IPS DF 6.9 (cell line): Measurements from ENCODE around the gene CCDC18.
"Not testable (repeated sequence)": the region's sequence is repeated elsewhere in the genome, so short reads cannot be mapped to it uniquely, and the experiment has no call there.

ENCODE experiments used
- DNase-seq: peaks from one replicate; pipeline ENCODE4 v3.0.0-alpha.2; 2013; ENCODE audit warnings: low read depth, low spot score
- H3K27ac ChIP-seq: one replicate; pipeline ENCODE4 v1.5.1; 2013; ENCODE audit warnings: low read length, control low read depth
- H3K27me3 ChIP-seq: 2 replicates; pipeline ENCODE4 v1.6.1; 2013; ENCODE audit warnings: mild to moderate bottlenecking, low read length; ENCODE audit not compliant: control insufficient read depth, insufficient read depth
- H3K36me3 ChIP-seq: 2 replicates; pipeline ENCODE4 v1.6.1; 2013; ENCODE audit warnings: low read length; ENCODE audit not compliant: control insufficient read depth, insufficient read depth
- H3K4me1 ChIP-seq: 2 replicates; pipeline ENCODE4 v1.6.1; 2013; ENCODE audit warnings: low read length; ENCODE audit not compliant: control insufficient read depth, insufficient read depth
- H3K4me3 ChIP-seq: 2 replicates; pipeline ENCODE4 v1.5.1; 2013; ENCODE audit warnings: mild to moderate bottlenecking, low read length
- H3K9me3 ChIP-seq: 2 replicates; pipeline ENCODE4 v1.6.1; 2013; ENCODE audit warnings: low read length, inconsistent platforms; ENCODE audit not compliant: control insufficient read depth, insufficient read depth
- WGBS: extraction: QIAGEN DNeasy Blood & Tissue Kit; methylation state at CpG from one replicate; pipeline ENCODE4 v1.1.7; 2013; ENCODE audit warnings: mixed read lengths, missing lambda C conversion rate; ENCODE audit not compliant: insufficient read length, insufficient coverage; 5-methylcytosine and 5-hydroxymethylcytosine counted together

Gene CCDC18

GRCh38 chr1:93200086-93200620, 19.6 kb downstream of the CCDC18 start:
- Histone ChIP-seq H3K27ac (no peak overlapping the region), H3K9me3 (no peaks in the 10 kb centered on the region), H3K4me3 (no peak overlapping the region), H3K27me3 (no peaks in the 10 kb centered on the region), H3K4me1 (no peaks in the 10 kb centered on the region), H3K36me3 (peaks cover 3% of the 10 kb centered on the region; the same call in 1 of the 2 replicates)
- no CpG with 5 or more reads among the region's 6 CpGs for WGBS
- DNase-seq: no peak

GRCh38 chr1:93200714-93201113, 20.2 kb downstream of the CCDC18 start:
- Histone ChIP-seq H3K4me1 (no peaks in the 10 kb centered on the region), H3K36me3 (peaks cover 3% of the 10 kb centered on the region; the same call in 1 of the 2 replicates), H3K4me3 (no peak overlapping the region), H3K27me3 (no peaks in the 10 kb centered on the region), H3K27ac (no peak overlapping the region), H3K9me3 (no peaks in the 10 kb centered on the region)
- DNase-seq: no peak
- 100% methylated on average over 2 of the region's 4 CpGs for WGBS

- H3K36me3 ChIP-seq: no peaks in the 10 kb centered on the region; the same call in 1 of the 2 replicates
Observed at GRCh38 chr1:93205892-93206566, 25.5 kb downstream of the CCDC18 start.

GRCh38 chr1:93206567-93206954, 26.0 kb downstream of the CCDC18 start:
- Histone ChIP-seq H3K4me3 (no peak overlapping the region), H3K9me3 (no peaks in the 10 kb centered on the region), H3K4me1 (no peaks in the 10 kb centered on the region), H3K27ac (no peak overlapping the region), H3K27me3 (no peaks in the 10 kb centered on the region), H3K36me3 (no peaks in the 10 kb centered on the region; the same call in 1 of the 2 replicates)
- DNase-seq: no peak

More at GRCh38 chr1:93205892-93206566, 25.5 kb downstream of the CCDC18 start:
- no peak overlapping the region for H3K4me3 ChIP-seq
- no peak overlapping the region for H3K27ac ChIP-seq
- no peaks in the 10 kb centered on the region for H3K4me1 ChIP-seq
- WGBS: 100% methylated on average over 2 of the region's 6 CpGs
- no peaks in the 10 kb centered on the region for H3K9me3 ChIP-seq
- H3K27me3 ChIP-seq: no peaks in the 10 kb centered on the region
- no peak for DNase-seq

GRCh38 chr1:93207211-93207610, 26.7 kb downstream of the CCDC18 start:
- Histone ChIP-seq H3K9me3 (no peaks in the 10 kb centered on the region), H3K4me3 (no peak overlapping the region), H3K27me3 (no peaks in the 10 kb centered on the region), H3K27ac (no peak overlapping the region), H3K36me3 (no peaks in the 10 kb centered on the region; the same call in 1 of the 2 replicates), H3K4me1 (no peaks in the 10 kb centered on the region)
- WGBS: 100% methylated on average over 1 of the region's 5 CpGs
- no peak for DNase-seq

- Histone ChIP-seq H3K4me3 (no peak overlapping the region), H3K27me3 (no peaks in the 10 kb centered on the region), H3K27ac (no peak overlapping the region), H3K9me3 (peaks cover 1% of the 10 kb centered on the region; the same call in 1 of the 2 replicates), H3K4me1 (no peaks in the 10 kb centered on the region), H3K36me3 (no peaks in the 10 kb centered on the region; the same call in 1 of the 2 replicates)
- no peak for DNase-seq
- no CpG with 5 or more reads among the region's 2 CpGs for WGBS
Observed at GRCh38 chr1:93215322-93215721, 34.8 kb downstream of the CCDC18 start.

- H3K4me3 ChIP-seq: no peak overlapping the region
- no CpG with 5 or more reads among the region's 6 CpGs for whole genome bisulfite sequencing
- no peaks in the 10 kb centered on the region for H3K4me1 ChIP-seq
- no peaks in the 10 kb centered on the region for H3K9me3 ChIP-seq
- H3K27ac ChIP-seq: no peak overlapping the region
- H3K36me3 ChIP-seq: no peaks in the 10 kb centered on the region; the same call in 1 of the 2 replicates
- DNase-seq: no peak
- no peaks in the 10 kb centered on the region for H3K27me3 ChIP-seq
Observed at GRCh38 chr1:93219443-93219842, 38.9 kb downstream of the CCDC18 start.

GRCh38 chr1:93220716-93221115, 40.2 kb downstream of the CCDC18 start:
- WGBS: no CpG with 5 or more reads among the region's 5 CpGs
- not testable (repeated sequence) for H3K36me3 ChIP-seq, H3K9me3 ChIP-seq, H3K27ac ChIP-seq, DNase-seq, H3K4me3 ChIP-seq, H3K27me3 ChIP-seq, H3K4me1 ChIP-seq

GRCh38 chr1:93221913-93222312, 41.4 kb downstream of the CCDC18 start:
- no peak for DNase-seq
- H3K4me1 ChIP-seq: no peaks in the 10 kb centered on the region
- no peaks in the 10 kb centered on the region for H3K27me3 ChIP-seq
- H3K9me3 ChIP-seq: no peaks in the 10 kb centered on the region
- no peaks in the 10 kb centered on the region; the same call in 1 of the 2 replicates for H3K36me3 ChIP-seq
- no peak overlapping the region for H3K27ac ChIP-seq
- WGBS: no CpG with 5 or more reads among the region's 3 CpGs
- H3K4me3 ChIP-seq: no peak overlapping the region

GRCh38 chr1:93223023-93223675, 42.6 kb downstream of the CCDC18 start:
- WGBS: no CpG with 5 or more reads among the region's 2 CpGs
- DNase-seq: no peak
- Histone ChIP-seq H3K36me3 (no peaks in the 10 kb centered on the region; the same call in 1 of the 2 replicates), H3K27ac (no peak overlapping the region), H3K27me3 (no peaks in the 10 kb centered on the region), H3K4me3 (no peak overlapping the region), H3K9me3 (no peaks in the 10 kb centered on the region), H3K4me1 (no peaks in the 10 kb centered on the region)
